Measurements from ENCODE around the gene CD4.
A peak's percentile ranks its signal among the peaks of the same experiment; 100 is the strongest.
"Not testable (repeated sequence)": the region's sequence is repeated elsewhere in the genome, so short reads cannot be mapped to it uniquely, and the experiment has no call there.

Gene CD4
- 0.25 to 32.9 (median 4.1) reads per million in 9 experiments for total RNA-seq

- ATAC-seq (replicated peaks) (peak; percentile 45), DNase-seq (no peak)
- Mint-ChIP-seq H3K27me3 (peaks cover 0 to 8% of the 10 kb centered on the region in 2 donors), H3K4me3 (peak within 1 kb of the TSS in 1 of 2 donors; percentile 47), H3K9me3 (no peaks in the 10 kb centered on the region), H3K27ac (peak within 1 kb of the TSS; percentile 1 to 5), H3K4me1 (ENCODE audit: low read depth in 2 of 2) (peaks cover 5 to 14% of the 10 kb centered on the region in 2 donors), H3K36me3 (ENCODE audit: insufficient read depth) (no peaks in the 10 kb centered on the region)
Observed at GRCh38 chr12:6788972-6789924, at the start of gene CD4. CD4 (plus strand) TSS chr12:6789528; CDS start chr12:6800139, 10,611 bp downstream.

- H3K4me1 Mint-ChIP-seq (ENCODE audit: low read depth in 2 of 2); H3K9me3 Mint-ChIP-seq; H3K27ac Mint-ChIP-seq; DNase-seq; H3K27me3 Mint-ChIP-seq; H3K4me3 Mint-ChIP-seq; ATAC-seq (replicated peaks): not testable (repeated sequence)
- peaks cover 14% of the 10 kb centered on the region for H3K36me3 Mint-ChIP-seq (ENCODE audit: insufficient read depth)
Observed at GRCh38 chr12:6742080-6742479, 47.2 kb upstream of the CD4 start.

DNA sequence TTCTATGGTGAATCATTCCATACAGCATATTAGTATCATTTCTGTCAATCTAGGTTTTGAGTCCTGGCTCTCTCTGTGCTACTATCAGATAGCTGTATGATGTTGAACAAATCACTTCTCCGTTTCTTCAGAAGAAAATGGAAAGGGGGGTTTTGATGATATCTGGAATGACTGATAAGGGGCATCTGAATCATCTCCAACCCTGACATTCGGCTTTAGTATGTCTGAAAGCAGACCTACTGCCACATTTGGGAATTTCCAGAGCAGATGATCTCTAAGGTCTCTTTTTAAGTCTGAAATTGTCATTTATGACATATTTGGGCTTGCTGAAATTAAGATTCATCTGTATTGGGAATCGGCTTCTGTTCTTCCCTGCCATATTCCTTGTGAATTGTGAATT, 46.5 kb upstream of the CD4 start:
- ATAC-seq (replicated peaks) = no peak
- no peaks in the 10 kb centered on the region for H3K9me3 Mint-ChIP-seq
- no peak overlapping the region for H3K27ac Mint-ChIP-seq
- H3K36me3 Mint-ChIP-seq (ENCODE audit: insufficient read depth) = peaks cover 20% of the 10 kb centered on the region
- peaks cover 5 to 9% of the 10 kb centered on the region in 2 donors for H3K4me1 Mint-ChIP-seq (ENCODE audit: low read depth in 2 of 2)
- H3K27me3 Mint-ChIP-seq = no peaks in the 10 kb centered on the region
- no peak for DNase-seq
- H3K4me3 Mint-ChIP-seq = no peak overlapping the region

DNA sequence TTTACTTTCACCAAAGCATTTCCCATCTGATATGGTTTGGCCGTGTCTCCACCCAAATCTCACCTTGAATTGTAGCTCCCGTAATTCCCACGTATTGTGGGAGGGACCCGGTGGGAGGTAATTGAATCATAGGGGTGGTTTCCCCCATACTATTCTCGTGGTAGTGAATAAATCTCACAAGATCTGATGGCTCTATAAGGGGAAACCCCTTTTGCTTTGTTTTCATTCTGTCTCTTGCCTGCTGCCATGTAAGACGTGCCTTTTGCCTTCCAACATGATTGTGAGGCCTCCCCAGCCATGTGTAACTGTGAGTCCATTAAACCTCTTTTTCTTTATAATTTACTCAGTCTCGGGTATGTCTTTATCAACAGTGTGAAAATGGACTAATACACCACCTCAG, 46.0 kb upstream of the CD4 start:
- not testable (repeated sequence) for DNase-seq; H3K9me3 Mint-ChIP-seq; ATAC-seq (replicated peaks); H3K27ac Mint-ChIP-seq; H3K27me3 Mint-ChIP-seq; H3K4me3 Mint-ChIP-seq
- Mint-ChIP-seq H3K36me3 (ENCODE audit: insufficient read depth) (peaks cover 25% of the 10 kb centered on the region), H3K4me1 (ENCODE audit: low read depth in 2 of 2) (peaks cover 5 to 11% of the 10 kb centered on the region in 2 donors)

DNA sequence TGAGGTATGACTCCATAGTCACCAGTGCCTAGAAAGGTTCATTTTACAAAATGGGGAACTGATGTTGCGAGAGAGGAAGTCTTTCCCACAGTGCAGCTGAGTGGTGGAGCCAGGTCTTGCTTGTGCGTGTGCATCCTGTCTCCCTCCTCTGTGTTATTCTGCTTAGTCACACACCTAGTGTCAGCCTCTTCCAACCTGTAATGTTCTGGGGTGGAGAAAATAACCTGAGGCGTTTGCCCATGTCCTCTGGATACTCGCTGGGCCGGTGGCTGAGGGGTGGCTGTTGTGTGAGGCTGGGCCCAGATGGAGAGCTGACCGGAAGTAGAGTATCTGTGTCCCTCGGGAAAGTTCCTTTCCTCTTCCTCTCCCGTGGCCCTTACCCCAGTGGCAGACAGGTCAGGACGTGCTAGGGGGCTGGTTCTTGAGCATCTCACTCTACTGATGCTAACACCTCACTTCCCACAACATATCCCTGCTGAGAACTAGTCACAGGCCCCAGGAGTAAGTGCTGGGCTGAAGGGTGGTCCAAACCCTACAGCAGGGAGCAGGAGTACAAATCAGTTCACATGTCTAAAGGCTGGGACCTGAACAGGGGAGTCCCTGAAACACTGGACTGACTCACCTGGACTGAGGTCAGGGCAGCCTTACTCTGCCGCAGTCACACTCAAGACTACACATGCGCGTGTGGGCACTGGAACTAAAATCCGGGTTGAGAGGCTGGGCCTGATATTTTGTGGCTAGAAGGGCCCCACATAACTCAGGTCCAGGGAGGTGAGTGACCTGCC, 43.4 kb upstream of the CD4 start:
- ATAC-seq (replicated peaks) (peak; percentile 63), DNase-seq (no peak)
- H3K36me3 Mint-ChIP-seq (ENCODE audit: insufficient read depth) = peaks cover 43% of the 10 kb centered on the region
- peaks cover 6 to 11% of the 10 kb centered on the region in 2 donors for H3K4me1 Mint-ChIP-seq (ENCODE audit: low read depth in 2 of 2)
- H3K27ac Mint-ChIP-seq = peak overlapping the region in 1 of 2 donors; percentile 56
- no peaks in the 10 kb centered on the region for H3K9me3 Mint-ChIP-seq
- H3K27me3 Mint-ChIP-seq = no peaks in the 10 kb centered on the region
- no peak overlapping the region for H3K4me3 Mint-ChIP-seq

DNA sequence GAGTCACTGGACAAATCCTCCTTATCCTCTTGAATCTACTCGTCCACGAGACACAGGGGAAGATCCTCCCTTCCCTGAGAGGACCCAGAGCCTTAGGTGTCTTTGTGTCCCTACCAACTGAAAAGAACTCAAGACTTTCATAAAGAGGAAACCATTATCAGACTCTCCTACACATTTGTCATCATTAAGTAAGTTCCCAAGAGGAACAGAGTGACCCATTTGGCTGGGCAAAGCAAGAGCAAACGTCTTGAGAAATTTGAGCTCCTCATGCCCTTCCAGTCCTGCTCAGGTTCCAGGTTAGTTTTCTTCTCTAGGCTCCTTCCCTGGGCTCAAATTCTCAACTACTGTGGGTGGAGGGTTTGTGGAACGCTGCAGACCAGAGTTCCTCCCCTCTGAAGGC, 42.1 kb upstream of the CD4 start:
- DNase-seq = no peak
- Mint-ChIP-seq H3K4me3 (no peak overlapping the region), H3K27ac (peak overlapping the region in 1 of 2 donors; percentile 19), H3K36me3 (ENCODE audit: insufficient read depth) (peaks cover 46% of the 10 kb centered on the region), H3K4me1 (ENCODE audit: low read depth in 2 of 2) (peaks cover 11 to 16% of the 10 kb centered on the region in 2 donors), H3K9me3 (no peaks in the 10 kb centered on the region), H3K27me3 (no peaks in the 10 kb centered on the region)
- ATAC-seq (replicated peaks) = no peak

DNA sequence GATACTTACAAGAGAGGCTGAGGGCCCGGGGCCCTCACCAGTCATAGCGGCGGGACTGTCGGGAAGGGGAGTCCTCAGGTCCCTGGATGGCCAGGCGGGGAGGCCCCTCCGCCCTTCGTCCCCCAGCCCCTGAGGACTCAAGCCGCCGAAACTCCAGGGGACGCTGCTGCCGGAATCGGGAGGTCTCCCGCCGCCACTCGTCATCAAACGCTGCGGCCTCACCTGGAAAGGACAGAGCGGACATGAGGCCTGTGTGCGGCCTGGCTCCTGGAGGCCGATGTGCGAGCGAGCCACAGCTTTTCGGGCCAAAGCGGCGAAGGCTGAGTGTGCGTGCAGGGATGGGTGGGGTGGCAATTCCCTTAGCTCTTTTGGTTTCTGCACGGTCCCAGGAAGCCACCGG, 40.6 kb upstream of the CD4 start:
- no peak overlapping the region for H3K4me3 Mint-ChIP-seq
- DNase-seq (no peak), ATAC-seq (replicated peaks) (no peak)
- peaks cover 18 to 21% of the 10 kb centered on the region in 2 donors for H3K4me1 Mint-ChIP-seq (ENCODE audit: low read depth in 2 of 2)
- peaks cover 56% of the 10 kb centered on the region for H3K36me3 Mint-ChIP-seq (ENCODE audit: insufficient read depth)
- H3K27me3 Mint-ChIP-seq = no peaks in the 10 kb centered on the region
- H3K27ac Mint-ChIP-seq = no peak overlapping the region
- no peaks in the 10 kb centered on the region for H3K9me3 Mint-ChIP-seq

GRCh38 chr12:6750506-6750905, 38.8 kb upstream of the CD4 start:
- no peak for DNase-seq
- no peak overlapping the region for H3K4me3 Mint-ChIP-seq
- peaks cover 56% of the 10 kb centered on the region for H3K36me3 Mint-ChIP-seq (ENCODE audit: insufficient read depth)
- H3K27me3 Mint-ChIP-seq = no peaks in the 10 kb centered on the region
- H3K9me3 Mint-ChIP-seq = no peaks in the 10 kb centered on the region
- H3K27ac Mint-ChIP-seq = peak overlapping the region in 1 of 2 donors; percentile 98
- H3K4me1 Mint-ChIP-seq (ENCODE audit: low read depth in 2 of 2) = peaks cover 14 to 17% of the 10 kb centered on the region in 2 donors
- ATAC-seq (replicated peaks) = no peak

DNA sequence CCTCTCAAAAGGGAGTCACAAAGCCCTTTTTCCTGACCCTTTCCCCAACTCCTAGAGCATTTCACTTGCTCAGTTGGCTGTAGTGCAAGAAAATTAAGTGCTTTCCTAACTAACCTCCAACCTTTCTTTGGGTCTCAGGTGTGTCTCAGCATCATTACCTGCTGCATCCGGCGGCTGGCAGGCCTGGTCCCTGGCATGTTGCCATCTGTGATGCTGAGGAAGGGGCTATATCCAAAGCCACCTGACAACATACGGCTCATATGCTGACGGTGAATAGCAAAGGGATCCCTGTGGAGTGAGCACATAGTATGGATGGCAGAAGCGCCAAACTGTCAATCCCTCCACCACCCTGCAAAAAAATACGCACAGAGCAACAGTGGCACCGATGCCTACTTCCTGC, 37.6 kb upstream of the CD4 start:
- Mint-ChIP-seq H3K9me3 (no peaks in the 10 kb centered on the region), H3K27ac (peak overlapping the region; percentile 98), H3K4me1 (ENCODE audit: low read depth in 2 of 2) (peaks cover 14 to 17% of the 10 kb centered on the region in 2 donors), H3K36me3 (ENCODE audit: insufficient read depth) (peaks cover 46% of the 10 kb centered on the region), H3K27me3 (no peaks in the 10 kb centered on the region), H3K4me3 (peak overlapping the region; percentile 94 to 96)
- ATAC-seq (replicated peaks) (no peak), DNase-seq (no peak)

DNA sequence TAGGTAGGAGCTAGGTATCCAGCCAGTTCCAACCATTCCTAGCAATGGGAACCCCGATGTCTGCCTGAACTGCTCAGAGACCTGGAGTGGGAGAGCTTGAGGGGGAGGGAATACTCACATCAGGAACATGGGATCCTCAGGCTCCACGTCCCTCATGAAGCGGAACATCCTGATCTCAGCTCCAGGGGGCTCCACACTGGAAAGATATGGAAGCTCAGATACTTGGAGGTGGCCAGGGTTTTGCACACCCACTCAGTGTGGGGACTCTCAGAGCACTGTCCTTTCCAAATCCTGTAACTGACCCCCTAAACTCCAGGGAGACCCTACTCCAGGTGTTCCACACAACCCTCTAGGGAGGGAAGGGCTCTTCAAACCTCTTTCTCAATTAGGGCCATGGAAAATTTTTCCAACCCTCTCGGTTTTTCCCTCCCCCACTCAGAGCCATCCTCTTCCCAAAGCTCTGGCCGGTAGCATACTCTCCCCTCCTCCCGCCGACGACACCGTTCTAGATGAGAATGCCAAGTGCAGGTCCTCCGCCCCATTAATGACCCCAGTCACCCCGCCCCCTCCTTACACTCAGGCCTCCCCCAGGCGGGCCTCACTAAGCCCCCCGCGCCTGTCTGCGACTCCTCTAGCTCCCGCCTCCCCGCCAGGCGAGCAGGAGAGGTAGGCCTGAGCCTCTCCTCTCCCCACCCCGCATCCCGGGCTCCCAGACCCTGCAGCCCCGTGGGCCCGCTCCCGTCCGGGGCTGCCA, 37.0 kb upstream of the CD4 start:
- no peak for DNase-seq
- peak overlapping the region; percentile 98 for H3K27ac Mint-ChIP-seq
- peak overlapping the region; percentile 94 to 96 for H3K4me3 Mint-ChIP-seq
- peaks cover 43% of the 10 kb centered on the region for H3K36me3 Mint-ChIP-seq (ENCODE audit: insufficient read depth)
- H3K4me1 Mint-ChIP-seq (ENCODE audit: low read depth in 2 of 2) = peaks cover 14 to 17% of the 10 kb centered on the region in 2 donors
- no peaks in the 10 kb centered on the region for H3K9me3 Mint-ChIP-seq
- ATAC-seq (replicated peaks) = peak; percentile 0
- H3K27me3 Mint-ChIP-seq = no peaks in the 10 kb centered on the region

- no peaks in the 10 kb centered on the region for H3K9me3 Mint-ChIP-seq
- H3K27ac Mint-ChIP-seq = peak within 1 kb of the TSS; percentile 98
- DNase-seq (peak; percentile 97 to 98 (median 97)), ATAC-seq (replicated peaks) (peak; percentile 91)
- peak within 1 kb of the TSS; percentile 94 to 96 for H3K4me3 Mint-ChIP-seq
- H3K4me1 Mint-ChIP-seq (ENCODE audit: low read depth in 2 of 2) = peaks cover 9 to 17% of the 10 kb centered on the region in 2 donors
- no peaks in the 10 kb centered on the region for H3K27me3 Mint-ChIP-seq
- peaks cover 35% of the 10 kb centered on the region for H3K36me3 Mint-ChIP-seq (ENCODE audit: insufficient read depth)
Observed at GRCh38 chr12:6752921-6753771, 36.2 kb upstream of the CD4 start, which contains the start of gene MLF2. MLF2 (minus strand) TSS chr12:6753141; CDS start chr12:6752334, 807 bp downstream.

GRCh38 chr12:6753772-6754356, 35.5 kb upstream of the CD4 start:
- peak overlapping the region; percentile 94 to 96 for H3K4me3 Mint-ChIP-seq
- H3K4me1 Mint-ChIP-seq (ENCODE audit: low read depth in 2 of 2) = peaks cover 13 to 21% of the 10 kb centered on the region in 2 donors
- H3K27ac Mint-ChIP-seq = peak overlapping the region; percentile 98
- peaks cover 32% of the 10 kb centered on the region for H3K36me3 Mint-ChIP-seq (ENCODE audit: insufficient read depth)
- ATAC-seq (replicated peaks) (no peak), DNase-seq (no peak)
- H3K27me3 Mint-ChIP-seq = no peaks in the 10 kb centered on the region
- no peaks in the 10 kb centered on the region for H3K9me3 Mint-ChIP-seq
